ENCODE data around the gene CHRDL2. TPM values are rescaled to one million over a fixed set of nuclear protein-coding genes. Genes with fewer than 3 reads are reported as not detected.

CHRDL2 gene
- total and polyA plus RNA-seq, 2 donors (not counting 3 experiments of a cell fraction or from before 2014, with no cell fraction given): not detected

DNA sequence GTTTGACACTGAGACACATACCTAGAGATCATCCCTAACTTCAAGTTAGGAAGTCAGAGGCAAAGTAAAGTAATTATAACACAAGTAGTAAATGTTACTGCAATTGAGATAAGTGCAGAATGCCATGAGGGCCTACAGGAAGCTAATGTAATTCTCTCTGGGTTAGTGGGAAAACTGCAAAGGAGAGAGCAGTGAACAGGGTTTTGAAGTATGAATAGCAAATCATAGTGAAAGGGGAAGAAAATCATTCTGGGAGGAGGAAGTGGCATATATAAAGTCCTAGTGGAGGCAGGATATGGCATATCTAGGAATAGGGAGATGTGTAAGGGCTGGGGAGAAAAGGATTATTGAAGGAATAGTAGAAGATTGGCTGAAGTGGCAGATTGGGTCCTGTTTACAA lies 45.3 kb upstream of the CHRDL2 start:
- Histone ChIP-seq H3K27ac (ENCODE audit: insufficient read depth, low read depth, low read length) (no peak overlapping the region), H3K4me2 (ENCODE audit: insufficient read depth, low read length) (no peak overlapping the region), H4K20me1 (replicated peaks; ENCODE audit: control insufficient read depth, extremely low read depth, insufficient read depth, low read length) (peaks cover 3% of the 10 kb centered on the region), H3K9ac (replicated peaks; ENCODE audit: extremely low read depth, insufficient read depth, low read length) (no peak overlapping the region), H2AFZ (ENCODE audit: low read depth, low read length) (no peak overlapping the region), H3K4me1 (ENCODE audit: control insufficient read depth, extremely low read depth, insufficient read depth, low read length) (no peaks in the 10 kb centered on the region), H3K4me3 (replicated peaks in 1 of 3; ENCODE audit: insufficient read depth in 1 of 3, low read depth in 1 of 3, low read length in 3 of 3) (no peak overlapping the region), H3K36me3 (ENCODE audit: control insufficient read depth in 2 of 2, extremely low read depth in 1 of 2, insufficient read depth in 2 of 2, low read length in 2 of 2) (no peaks in the 10 kb centered on the region), H3K79me2 (ENCODE audit: control insufficient read depth, insufficient read depth, low read length) (peaks cover 80% of the 10 kb centered on the region), H3K27me3 (ENCODE audit: control insufficient read depth in 2 of 2, insufficient read depth in 2 of 2, low read length in 2 of 2) (no peaks in the 10 kb centered on the region), H3K9me3 (replicated peaks; ENCODE audit: control insufficient read depth, insufficient read depth, low read length) (no peaks in the 10 kb centered on the region), H3K9me1 (replicated peaks; ENCODE audit: control insufficient read depth, extremely low read depth, insufficient read depth, low read length) (no peaks in the 10 kb centered on the region)
- no TSS peak for BruUV-seq (replicated peaks)
- POLR2A ChIA-PET: no interaction called here
- intact Hi-C loops (cut with micrococcal nuclease) (no loop called here), dilution Hi-C loops (cut with MboI; ENCODE audit: extremely low pct_ligation_motif_present, low sequenced_read_pairs) (no loop called here)
- TF ChIP-seq FOS (IDR thresholded peaks at IDR 0.05; ENCODE audit: borderline replicate concordance, insufficient read depth, low read length): no peak
- TF ChIP-seq POLR2A (IDR thresholded peaks at IDR 0.05; ENCODE audit: low read depth, low read length): no peak
- TF ChIP-seq MYC (IDR thresholded peaks at IDR 0.05; ENCODE audit: low read depth, low read length): no peak
- TF ChIP-seq POLR2AphosphoS5 (IDR thresholded peaks at IDR 0.05; ENCODE audit: insufficient read depth, low read depth, low read length): no peak
- TF ChIP-seq EZH2 (IDR thresholded peaks at IDR 0.05; ENCODE audit: borderline replicate concordance, low read depth, low read length, severe bottlenecking): no peak
- TF ChIP-seq GATA2 (IDR thresholded peaks at IDR 0.05; ENCODE audit: insufficient read depth, insufficient read length, low read depth, low read length): no peak
- TF ChIP-seq, protein P1, sequence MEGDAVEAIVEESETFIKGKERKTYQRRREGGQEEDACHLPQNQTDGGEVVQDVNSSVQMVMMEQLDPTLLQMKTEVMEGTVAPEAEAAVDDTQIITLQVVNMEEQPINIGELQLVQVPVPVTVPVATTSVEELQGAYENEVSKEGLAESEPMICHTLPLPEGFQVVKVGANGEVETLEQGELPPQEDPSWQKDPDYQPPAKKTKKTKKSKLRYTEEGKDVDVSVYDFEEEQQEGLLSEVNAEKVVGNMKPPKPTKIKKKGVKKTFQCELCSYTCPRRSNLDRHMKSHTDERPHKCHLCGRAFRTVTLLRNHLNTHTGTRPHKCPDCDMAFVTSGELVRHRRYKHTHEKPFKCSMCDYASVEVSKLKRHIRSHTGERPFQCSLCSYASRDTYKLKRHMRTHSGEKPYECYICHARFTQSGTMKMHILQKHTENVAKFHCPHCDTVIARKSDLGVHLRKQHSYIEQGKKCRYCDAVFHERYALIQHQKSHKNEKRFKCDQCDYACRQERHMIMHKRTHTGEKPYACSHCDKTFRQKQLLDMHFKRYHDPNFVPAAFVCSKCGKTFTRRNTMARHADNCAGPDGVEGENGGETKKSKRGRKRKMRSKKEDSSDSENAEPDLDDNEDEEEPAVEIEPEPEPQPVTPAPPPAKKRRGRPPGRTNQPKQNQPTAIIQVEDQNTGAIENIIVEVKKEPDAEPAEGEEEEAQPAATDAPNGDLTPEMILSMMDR (IDR thresholded peaks at IDR 0.05; ENCODE audit: extremely low read depth in 1 of 2, insufficient read depth in 1 of 2, low read depth in 1 of 2, low read length in 2 of 2): no peak
- no peak for TF ChIP-seq JUN (IDR thresholded peaks at IDR 0.05; ENCODE audit: borderline replicate concordance, insufficient read depth, insufficient read length, low read depth)
- TF ChIP-seq, protein P2, sequence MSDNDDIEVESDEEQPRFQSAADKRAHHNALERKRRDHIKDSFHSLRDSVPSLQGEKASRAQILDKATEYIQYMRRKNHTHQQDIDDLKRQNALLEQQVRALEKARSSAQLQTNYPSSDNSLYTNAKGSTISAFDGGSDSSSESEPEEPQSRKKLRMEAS (IDR thresholded peaks at IDR 0.05; ENCODE audit: insufficient read depth, insufficient read length): no peak
- no peak for DNase-seq (ENCODE audit: low read depth, low spot score)
- FAIRE-seq: no peak
- CTCF ChIA-PET: no interaction called here
